ENCODE measurements around the gene DOCK4.
"Not testable (repeated sequence)": the region's sequence is repeated elsewhere in the genome, so short reads cannot be mapped to it uniquely, and the experiment has no call there.

Gene DOCK4

DNA sequence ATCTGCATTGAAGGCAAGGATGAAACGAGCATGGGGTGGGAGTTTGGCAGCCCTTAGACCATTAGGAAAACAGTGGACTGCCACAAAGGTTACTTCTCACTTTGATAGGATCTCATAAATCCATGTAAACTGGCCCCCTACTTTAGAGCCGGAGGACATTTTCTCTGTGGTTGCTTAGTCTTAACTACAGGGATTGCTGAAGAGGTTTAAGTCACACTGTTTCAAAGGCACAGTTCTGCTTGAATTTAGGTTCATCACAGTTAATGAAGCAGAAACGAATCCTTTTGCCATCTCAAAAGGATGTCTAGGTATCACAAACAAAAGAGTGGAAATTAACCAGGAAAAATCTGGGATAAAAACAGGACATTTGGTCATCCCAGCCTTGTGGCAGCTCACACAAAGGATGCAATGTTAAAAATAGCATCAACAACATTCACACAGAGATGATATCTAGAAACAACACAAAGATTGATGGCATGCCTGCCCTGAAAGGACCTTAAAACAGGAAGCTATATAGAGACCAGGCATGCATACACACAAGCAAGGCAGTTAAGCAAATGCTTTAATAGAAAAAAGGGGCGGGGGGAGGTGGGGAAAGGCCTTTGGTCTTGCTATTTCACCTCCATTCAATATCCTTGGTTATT, 74.0 kb downstream of the DOCK4 start:
- no peak for DNase-seq

DNA sequence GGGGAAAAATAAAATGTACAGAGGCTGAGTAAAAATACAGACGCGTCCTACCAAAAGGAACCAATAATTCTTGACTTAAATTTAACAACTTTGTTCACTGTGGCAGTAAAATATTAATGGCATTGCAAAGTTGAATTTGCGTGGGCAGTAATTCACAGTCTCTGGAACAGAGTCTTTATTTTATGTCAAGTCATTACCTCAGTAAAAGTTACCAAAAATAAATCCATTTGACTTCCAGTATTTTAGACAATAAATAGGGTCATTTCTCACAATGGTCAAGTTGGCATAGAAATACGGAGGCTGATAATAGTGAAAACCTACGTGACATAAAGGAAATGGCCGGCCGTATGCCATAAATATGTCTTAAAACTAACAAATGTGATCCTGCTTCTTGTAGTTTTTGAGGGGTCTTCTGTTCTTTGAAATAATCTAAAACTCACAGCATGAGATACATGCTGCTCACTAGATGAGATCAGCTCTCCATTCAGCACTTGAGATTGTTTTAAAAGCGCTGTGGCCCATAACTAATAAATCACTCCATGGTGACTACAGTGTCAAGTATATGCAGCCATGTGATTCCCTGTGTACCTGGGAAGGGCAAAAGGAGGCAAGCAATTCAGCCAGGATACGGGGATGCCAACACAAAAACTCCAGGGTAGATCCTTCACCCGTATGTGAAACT, 75.3 kb downstream of the DOCK4 start:
- peak; percentile 22 for DNase-seq

DNA sequence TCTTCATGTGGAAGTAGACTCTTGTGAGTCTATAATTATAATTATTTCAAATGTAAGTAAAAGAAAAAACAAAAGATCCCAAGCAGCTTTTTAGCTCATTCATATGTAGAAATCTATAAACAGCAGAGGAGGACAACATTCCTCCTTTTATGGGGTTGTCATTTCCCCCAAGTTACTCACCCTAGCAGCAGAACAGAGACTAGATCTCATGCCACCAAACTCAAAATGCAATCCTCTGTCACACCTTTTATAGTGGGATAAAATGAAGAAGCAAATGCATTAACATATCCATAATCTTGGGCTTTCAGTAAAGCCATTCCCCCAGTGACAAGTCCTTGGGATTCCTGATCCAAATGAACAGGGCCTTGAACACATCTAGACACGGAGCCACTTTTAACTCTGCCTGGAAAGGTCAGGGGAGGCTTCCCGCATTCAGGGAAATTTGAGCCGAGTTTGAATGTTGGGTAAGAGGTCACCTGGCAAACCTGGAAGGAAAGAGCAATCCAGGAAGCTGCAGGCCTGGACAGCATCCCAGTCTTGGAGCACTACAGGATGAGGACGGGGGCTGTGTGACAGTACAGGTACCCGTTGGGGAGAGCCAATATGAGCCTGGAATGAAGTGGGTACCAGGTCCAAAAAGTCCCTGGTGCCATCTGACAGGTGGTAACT, 76.4 kb downstream of the DOCK4 start:
- no peak for DNase-seq

DNA sequence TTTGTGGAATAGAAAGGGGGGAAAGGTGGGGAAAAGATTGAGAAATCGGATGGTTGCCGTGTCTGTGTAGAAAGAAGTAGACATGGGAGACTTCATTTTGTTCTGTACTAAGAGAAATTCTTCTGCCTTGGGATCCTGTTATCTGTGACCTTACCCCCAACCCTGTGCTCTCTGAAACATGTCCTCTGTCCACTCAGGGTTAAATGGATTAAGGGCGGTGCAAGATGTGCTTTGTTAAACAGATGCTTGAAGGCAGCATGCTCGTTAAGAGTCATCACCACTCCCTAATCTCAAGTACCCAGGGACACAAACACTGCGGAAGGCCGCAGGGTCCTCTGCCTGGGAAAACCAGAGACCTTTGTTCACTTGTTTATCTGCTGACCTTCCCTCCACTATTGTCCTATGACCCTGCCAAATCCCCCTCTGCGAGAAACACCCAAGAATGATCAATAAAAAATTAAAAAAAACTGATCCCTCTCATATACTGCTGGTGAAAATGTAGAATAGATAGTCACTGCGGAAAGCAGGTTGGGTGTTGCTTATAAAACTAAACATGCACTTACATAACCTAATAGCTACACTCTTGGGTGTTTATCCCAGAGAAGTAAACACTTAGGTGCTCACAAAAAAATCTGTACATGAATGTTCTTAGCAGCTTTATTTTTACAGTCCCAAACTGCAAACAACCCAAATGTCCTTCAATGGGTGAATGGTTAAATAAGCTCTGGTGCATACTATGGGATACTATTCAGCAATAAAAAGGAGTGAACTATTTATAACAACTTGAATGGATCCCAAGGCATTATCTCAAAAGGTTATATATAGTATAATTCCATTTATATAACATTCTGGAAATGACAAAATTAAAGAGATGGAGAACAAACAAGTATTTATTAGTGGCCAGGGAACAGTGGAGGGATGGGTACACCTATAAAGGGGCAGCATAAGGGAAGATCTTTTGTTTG, 77.5 kb downstream of the DOCK4 start:
- DNase-seq = not testable (repeated sequence)

DNA sequence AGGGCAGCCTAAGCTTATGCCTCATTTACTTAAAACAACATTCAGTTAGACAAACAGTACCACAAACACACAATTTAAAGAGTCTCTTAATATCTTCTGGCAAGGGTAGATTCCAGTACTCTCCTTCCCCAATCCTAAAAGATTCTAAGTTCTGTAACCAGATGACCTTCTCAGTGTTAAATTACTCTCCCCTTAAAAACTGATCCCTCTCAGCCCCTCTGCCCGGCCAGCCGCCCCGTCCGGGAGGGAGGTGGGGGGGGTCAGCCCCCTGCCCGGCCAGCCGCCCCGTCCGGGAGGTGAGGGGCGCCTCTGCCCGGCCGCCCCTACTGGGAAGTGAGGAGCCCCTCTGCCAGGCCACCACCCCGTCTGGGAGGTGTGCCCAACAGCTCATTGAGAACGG, 78.2 kb downstream of the DOCK4 start:
- not testable (repeated sequence) for DNase-seq

DNA sequence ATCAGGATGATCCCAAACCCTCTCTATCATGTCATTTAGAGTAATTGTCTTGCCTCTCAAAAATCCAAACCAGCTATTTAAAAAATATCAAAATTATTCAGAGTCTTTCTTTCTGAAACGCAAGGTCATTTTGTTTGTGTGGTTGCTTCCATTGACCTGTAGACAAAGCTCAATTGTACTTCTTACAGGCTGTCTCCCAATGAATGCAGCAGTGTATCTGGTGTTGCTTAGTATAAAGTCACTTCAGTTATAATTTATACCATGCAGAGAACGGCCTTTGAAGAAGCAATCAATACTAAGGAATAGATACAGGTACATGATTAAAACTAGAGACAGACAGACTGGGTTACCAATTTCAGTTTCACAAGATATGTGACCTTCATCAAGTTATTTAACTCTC, 80.9 kb downstream of the DOCK4 start:
- no peak for DNase-seq

DNA sequence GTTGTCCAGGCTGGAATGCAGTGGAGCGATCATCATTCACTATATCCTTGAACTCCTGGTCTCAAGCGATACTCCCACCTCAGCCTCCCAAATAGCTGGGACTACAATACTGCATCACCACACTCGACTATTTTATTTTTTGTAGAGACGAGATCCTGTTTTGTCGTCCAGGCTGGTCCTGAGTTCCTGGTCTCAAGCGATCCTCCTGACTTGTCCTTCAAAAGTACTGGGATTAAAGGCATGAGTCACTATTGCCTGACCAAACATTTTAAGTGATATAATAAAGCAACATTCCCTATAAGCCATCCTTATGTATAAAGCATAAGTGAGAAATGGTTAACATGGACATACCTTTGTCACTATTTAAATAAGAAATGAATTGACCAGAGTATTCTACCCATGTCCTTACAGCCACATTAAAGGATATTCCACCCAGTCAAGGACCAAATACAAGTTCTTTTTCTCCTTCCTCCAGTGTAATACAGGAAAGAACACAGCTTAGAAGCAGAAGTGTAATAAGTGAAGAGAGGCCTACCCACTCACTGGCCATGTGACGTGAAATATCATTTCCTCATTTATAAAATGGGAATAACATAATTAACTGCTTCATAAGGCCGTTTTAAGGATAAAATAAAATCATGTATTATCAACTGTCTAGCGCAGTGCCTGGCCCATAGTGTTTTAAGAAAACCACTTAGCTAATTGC, 82.0 kb downstream of the DOCK4 start:
- DNase-seq = no peak

DNA sequence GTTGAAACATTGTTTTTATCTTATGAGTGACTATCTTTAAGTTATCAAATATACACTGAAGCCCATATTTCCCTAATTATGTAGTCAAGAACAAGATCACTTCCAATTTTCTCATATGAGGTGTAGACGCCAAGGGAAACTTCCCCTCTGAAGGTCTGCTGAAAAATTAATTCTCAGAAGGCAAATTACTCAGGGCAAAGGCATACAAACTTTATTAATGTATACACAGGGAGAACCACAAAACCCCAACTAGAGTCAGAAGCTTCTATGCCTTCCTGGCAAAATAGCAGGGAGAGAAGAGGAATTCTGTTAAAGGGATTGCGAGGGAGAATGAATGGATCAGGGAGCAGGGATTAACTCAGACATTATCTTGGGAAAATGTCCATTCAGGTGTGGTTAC, 83.4 kb downstream of the DOCK4 start:
- DNase-seq = no peak

DNA sequence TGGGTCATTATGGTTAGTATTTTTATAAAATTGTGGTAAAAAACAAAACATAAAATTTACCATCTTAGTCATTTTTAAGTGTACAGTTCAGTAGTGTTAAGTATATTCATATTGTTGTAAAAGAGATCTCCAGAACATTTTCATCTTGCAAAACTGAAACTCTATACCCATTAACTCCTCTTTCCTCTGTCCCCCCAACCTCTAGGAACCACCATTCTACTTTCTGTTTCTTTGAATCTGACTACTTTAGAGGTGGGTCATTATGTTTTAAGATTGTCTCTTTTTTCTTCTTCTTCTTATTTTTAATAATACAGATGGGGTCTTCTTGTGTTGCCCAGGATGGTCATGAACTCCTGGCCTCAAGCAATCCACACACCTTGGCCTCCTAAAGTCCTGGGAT, 84.1 kb downstream of the DOCK4 start:
- no peak for DNase-seq

DNA sequence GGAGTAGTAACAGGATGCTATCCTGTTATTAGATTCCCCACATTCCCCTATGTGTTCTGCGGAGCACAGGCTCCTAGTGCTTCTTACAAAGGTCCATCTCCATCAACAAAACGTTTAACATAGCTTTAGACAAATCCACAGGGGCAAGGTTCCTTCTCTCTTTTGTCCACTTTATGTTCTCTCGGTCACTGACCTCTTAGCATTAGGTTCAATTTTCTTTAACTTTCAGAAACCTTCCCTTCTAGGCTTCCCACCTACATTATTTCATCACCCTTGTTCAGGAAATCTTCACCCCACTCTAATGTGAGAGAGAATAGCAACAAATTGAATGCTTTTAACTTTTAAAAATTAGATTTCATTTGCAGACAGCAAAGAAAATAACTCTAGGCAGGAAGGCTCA, 84.9 kb downstream of the DOCK4 start:
- DNase-seq = no peak

DNA sequence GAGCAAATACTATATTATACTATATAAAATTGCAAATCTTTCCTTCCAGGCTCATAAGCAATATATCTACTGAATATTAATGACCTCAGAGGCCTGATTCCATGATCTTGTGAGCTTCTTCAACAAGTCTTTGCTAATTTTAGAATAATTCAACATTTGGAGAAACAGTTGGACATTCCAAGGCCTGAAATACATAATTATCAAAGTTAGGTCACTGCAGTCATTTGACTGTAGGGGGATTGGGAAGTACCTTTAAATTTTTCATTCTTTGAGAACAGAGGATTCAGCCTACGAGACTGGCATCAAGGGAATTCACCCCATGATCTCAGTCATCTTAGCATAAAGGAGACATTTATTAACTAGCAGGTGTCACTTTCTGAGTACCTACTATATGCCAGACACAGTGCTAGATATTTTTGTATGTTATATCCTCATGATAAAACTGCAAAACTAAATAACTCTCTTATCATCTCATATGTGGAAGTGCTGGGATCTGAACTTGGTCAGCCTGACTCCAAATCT, 85.4 kb downstream of the DOCK4 start:
- DNase-seq = no peak

DNA sequence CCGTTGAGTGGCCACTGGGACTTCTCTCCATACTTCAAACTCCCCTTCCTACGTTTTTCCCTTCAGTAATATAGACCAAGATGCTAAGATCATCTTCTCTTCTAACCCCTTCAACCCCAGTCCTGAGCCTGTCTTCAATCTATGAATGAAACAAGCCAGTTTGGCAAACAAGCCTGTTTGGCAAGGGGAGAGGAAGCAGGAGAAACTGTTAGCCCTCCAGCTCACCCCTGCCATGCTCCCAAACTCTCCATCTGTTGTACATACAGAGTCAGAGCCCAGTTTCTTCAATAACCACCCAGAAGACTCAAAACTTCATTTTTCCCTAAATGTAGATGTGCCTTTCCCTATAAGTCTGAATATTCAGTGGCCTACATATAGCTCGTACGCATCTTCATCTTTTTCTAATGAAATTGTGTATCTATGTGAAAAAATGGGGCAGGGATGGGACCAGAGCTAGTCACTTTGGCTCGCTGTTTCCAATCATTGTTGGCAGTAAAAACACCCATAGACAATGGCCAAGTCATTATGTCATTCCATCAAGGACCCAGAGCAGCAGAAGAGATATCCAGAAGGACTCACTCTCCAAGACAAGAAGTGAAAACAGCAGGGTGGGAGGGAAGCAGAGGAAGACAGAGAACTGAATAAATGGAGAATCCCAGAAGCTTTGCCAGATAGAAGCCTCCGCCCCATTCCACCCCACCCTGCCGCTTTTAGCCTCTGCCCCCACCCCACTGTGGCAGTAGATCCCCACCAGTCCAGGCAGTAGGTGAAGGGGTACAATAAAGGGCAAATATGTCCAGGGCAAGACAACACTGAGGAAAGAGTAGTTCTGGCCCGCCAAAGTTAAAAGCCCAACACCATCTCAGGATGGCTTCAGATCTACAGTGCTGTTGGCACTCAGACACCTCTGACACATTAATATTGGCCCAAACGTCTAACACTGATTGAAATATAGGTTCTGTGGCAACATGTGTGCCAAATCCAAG, 87.3 kb downstream of the DOCK4 start:
- no peak for DNase-seq

DNA sequence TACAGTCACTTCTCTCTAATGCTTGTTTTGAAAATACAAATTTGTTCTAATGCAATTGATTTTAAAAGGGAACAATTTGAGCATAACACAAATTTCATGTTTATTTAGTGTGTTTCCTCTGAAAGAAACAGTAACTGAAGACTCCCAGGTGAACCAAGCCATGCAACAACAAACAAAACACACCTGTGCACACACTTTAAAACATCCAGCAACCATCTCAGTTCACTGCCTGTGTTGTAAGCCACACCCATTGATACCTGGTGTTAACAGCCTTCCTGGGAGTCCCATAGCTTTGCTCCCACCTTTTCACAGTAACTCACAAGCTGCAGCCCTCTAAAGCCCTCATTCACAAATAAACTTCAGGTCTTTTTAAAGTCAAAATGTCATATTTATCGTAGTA, 89.3 kb downstream of the DOCK4 start:
- DNase-seq = peak; percentile 38

DNA sequence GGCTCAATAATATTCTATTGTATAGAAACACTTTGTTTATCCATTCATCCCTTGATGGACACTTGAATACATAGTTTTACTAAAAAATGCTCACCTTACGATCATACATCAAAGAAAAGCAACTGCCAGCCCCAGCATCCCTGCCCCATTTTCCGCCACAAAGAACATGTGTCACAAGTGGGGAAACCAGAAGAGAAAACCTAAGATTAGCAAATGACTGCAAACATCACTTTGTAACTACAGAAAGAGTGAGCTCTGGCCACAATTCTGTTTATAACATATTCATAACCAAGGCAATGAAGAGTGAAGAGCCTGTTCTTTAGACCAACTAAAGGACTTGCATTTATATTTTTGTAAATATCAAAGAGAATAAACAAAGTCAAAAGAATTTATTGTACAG, 89.8 kb downstream of the DOCK4 start:
- no peak for DNase-seq

DNA sequence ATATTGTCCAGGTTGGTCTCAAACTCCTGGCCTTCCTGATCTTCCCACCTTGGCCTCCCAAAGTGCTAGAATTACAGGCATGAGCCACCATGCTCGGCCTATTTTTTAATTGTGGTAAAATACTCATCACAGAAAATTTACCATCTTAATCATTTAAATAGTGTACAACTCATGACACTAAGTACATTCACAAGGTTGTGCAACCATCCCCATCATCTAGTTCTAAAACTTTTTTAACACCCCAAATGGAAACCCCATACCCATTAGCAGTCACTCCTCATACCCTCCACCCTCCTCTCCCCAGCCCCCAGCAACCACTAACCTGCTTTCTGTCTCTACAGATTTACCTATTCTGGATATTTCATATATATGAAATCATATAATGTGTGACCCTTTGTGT, 90.3 kb downstream of the DOCK4 start:
- no peak for DNase-seq

DNA sequence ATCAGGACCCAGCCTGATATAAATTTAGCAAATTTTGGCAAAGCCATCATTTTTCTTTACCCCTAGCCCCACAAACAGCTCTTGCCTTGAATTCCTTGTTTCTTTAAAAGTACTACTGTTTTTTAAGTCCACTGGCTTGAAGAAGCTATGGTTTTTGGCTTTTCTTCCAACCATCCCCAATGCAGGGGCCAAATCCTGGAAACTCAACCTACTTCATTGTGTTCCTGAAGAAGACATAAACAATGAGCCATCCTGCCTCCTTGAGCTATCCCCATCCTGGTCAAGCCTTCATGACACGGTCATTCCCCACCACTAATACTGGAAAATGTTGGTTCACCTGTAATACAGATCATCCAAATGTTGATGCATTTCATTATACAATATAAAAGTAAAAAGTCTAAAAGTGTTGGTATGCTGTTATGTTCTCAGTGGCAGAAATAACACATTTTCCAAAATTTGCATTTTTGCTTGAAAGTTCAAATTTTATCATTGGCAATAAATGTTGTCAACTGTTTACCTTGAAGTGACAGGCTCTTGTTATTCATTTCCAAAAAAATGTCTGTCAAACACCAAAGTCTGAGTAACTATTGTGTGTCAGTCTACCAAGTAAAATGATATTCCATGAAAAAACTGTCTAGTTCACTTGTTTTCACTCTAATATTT, 92.2 kb downstream of the DOCK4 start:
- DNase-seq = no peak

DNA sequence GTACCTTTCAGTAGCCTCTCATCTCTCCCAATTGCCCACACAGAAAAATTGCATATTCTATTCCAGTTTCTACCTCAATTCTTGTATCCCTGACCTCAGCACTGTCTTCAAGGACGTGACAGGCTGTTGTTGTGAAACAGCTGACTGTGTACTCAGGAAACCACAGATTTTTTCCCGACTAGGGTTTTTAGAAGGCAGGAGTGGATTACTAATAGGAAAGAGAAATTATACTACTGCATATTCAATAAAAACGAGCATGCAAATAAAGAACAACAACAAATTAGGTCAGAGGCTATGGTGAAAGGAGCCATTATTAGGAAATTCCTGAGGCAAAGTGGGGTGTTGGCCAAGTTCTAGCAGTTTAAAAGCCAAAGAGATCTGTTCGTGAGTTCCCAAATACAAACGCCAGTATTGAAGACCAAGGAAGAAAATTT, 93.4 kb downstream of the DOCK4 start:
- no peak for DNase-seq

DNA sequence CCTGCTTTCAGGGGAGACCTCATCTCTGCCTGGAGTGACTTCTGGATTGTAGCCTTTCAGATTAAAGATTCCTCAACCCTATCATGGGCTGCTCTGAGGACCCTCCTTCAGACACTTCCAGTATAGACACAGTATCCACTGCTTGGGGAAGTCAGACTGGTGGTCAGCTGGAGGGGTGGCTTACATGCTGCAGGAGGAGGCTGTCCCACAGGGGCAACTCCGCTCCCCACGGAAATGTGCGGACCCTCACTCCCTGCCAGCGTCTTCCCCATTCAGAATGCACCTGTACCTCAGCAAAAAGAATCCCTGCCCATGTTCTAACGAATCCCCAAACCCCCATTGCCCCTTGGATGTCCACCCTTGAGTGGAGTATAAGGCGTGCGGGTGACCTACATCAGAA, 95.5 kb downstream of the DOCK4 start:
- no peak for DNase-seq

DNA sequence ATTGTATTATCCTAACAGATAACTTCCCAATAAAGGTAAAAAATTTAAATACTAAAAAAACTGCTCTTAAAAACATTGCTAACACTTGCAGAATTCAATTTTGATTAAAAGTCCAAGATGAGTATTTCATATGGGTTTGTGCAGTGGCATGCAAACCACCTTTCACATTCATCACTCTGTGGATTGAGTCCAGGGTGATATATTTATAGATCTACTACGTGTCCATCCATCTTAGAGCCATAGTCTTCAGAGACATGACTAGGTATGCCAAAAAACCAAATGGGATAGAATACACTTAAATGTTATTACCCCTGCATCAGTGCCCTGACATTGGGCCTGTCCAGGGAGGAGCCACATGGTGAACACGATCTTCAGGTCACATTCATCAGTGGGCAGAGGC, 96.0 kb downstream of the DOCK4 start:
- no peak for DNase-seq

DNA sequence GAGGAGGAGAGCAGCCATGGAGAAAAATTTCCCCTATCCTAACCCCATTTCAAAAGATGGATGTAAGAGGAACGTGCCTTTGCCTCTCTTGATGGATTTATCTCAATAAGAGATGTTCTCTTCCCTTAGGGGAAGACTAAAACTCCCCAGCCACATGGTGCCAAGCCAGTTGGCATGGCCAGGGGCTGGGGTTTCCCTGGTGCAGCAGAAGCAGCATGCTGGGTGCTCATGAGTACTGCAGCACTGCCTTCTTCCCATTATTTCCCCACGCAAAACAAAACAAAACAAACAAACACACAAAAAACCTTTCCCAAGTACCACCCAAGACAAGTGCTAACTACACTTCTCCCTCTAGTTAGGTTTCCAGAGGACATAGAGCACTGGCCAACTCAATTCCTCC, 97.2 kb downstream of the DOCK4 start:
- no peak for DNase-seq

All from NCI-H345 (cell line).